Measurements from ENCODE around the gene KERA.
"Not testable (repeated sequence)": the region's sequence is repeated elsewhere in the genome, so short reads cannot be mapped to it uniquely, and the experiment has no call there.

The KERA gene, protein sequence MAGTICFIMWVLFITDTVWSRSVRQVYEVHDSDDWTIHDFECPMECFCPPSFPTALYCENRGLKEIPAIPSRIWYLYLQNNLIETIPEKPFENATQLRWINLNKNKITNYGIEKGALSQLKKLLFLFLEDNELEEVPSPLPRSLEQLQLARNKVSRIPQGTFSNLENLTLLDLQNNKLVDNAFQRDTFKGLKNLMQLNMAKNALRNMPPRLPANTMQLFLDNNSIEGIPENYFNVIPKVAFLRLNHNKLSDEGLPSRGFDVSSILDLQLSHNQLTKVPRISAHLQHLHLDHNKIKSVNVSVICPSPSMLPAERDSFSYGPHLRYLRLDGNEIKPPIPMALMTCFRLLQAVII

DNA sequence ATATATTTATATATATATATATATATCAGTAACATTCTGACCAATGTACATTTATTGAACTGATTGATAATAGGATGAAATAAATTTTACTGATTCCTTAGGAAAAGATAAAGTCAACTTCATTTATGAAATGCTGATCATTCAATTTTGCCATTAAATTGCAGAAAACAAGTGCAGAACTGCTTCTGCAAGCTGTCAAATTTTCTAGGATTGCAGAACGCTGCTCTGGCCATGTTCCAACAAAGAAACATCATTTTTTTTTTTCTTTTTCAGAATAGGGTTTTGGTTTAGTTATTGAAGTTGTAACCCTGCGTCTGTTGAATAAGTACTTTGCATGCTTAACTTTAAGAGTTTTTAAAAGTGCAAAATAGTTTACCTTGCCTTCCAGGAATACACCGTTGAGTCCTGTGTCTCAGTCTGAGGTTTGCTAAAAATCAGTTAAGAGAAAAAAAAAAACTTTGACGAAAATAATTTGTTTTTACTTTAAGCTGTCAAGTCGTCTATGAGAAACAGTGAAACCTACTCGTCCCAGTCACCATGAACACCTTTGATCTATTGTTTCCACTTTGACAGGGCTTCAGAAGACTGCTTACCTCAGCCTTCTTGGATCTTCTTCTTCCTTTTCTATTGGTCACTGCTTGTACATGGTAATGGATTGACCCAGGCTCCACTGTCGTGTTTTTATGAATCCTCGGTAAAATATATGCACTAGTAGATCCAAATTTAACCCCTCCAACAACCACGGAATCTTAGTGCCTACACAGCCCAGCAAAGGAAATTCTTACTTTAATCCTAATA, at the start of gene KERA:
TSS of gene KERA (minus strand) at position 657 of the 798 bp plus-strand sequence. CDS start 1,743 bp downstream, outside the sequence.
- DNase-seq, result no peak

DNA sequence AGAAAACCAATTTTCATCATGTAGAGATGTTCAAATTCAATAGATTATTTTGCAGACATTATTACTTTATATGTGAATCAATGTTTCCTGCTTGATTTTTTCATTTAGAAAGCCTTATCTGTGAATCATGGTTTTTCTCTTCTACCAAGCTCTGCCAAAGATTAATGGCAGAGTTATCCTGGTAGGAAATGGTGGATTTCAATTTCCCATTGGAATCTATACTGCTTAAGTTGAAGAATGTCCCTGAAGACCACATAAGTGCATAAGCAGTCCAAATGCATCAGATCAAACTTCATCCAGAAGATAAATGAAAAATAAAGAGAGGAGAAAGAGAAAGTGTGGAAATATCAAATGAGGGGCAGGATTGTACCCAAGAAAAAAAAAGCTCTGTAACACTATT, 48.5 kb upstream of the KERA start:
- DNase-seq, result no peak

DNA sequence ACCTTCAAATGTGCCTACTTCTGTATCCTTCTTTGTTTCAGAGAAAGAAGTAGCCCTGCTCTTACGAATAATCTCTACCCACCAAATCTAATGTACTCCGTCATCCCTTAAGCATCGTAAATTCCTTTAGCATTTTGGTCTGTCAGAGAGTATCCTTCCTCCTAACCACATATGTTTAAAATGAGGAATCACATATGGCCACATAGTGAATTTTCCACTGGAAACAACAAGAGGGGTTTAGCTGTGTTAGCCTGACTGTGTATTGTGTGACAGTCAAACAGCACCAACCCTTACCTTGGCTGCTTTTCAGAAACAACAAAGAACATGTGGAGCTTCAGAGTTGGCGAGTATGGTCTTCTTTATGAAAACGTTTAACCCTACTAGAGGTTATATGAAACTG, 48.0 kb upstream of the KERA start:
- no peak for DNase-seq

DNA sequence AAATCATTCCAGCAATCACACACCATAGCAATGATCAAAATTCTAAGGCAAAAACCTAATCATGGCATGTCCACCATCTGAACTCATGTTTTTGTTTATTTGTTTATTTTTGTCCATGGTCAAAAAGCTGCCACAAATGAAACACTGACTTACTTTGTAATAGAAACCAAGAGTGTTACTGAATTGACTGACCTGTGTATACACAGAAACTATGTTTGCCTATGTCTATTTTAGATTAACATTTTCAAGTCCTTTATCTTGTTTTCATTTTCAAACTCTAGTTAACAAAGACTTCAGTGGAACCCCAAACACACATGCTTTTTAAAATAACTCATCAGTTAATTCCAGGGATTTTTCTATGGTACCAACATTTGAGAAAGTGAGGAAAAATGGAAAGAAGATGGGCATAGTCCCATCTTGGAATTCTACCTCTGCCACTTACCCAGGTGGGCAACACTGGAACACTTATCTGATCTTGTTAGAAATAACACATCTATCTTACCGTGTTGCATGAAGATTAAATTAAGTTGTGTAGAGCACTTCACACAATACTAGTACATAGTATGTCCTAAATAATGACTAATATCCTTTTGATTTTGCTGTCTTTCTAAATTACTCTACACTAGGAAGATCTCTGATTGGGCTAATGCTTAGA, 47.1 kb upstream of the KERA start:
- no peak for DNase-seq

DNA sequence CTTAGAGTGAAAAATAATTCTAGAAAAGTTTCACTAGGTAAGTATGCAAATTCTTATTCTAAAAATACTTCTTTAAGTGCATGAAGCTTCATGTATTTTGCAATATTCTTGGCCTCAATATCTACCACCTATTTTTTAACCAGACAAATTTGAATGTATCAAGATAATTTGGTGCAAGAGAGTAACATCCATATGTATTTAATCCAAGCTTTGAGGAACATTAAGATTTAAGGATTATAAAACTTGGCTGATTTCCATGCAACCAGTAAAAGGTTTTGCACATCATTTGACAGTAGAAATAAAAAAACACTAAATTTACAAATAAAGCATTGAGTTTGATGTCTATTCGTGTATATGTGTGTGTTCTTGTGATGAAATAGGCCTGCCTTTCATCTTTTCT, 45.8 kb upstream of the KERA start:
- DNase-seq, result no peak

GRCh38 chr12:91103101-91103500, 45.3 kb upstream of the KERA start:
- DNase-seq, result no peak

DNA sequence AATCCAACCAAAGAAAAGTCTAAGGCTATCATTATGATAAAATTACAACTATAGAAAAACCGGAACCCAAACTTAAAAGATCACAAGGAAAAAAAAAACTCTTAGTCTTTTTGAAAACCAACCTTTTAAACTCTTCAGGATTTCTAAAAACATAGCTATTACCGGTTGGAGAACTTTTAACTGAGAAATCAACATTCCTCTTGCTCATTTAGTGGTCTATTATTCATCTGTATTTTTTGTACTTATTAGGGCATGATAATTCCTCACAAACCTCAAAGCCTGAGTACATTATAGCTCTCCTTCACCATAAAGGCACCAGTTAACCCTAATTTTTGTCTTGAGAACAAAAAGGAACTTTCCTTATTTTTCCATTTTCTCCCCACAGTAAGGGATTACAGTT, 43.1 kb upstream of the KERA start:
- DNase-seq, result no peak

DNA sequence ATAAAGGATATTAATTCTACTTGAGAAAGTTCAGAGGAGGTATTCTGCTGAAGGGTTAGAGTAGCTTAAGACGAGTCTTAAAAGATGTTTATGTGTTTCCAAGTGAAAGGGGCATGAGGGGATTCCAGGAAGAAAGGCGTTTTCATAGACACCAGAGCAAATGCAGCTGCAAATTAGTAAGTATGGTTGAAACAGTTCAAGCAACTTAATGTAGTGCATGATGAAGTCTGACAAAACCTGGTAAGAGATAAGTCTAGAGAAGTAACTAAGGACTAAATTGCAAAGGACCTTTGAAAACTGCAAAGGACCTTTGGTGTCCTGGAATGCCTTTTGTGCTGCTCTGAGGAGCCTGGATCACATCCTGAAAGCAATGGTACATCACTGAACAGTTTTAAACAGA, 42.0 kb upstream of the KERA start:
- no peak for DNase-seq

DNA sequence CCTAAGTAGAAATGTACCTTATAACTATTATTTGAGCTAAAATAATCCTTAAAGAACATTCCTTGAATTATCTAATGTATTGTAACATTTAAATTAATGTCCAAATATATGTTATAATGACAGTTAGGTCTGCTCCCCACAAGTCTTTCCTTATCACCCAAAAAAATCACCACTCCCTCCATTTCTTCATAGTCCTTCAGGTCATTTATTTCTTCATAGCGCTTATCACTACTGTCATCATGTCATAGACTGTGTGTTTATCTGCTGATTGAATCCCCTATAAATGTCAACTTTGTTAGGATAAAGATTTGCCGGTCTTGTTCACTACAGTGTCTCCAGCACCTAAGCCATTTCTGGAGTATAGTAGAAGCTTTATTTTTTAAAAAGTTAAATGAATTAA, 41.5 kb upstream of the KERA start:
- DNase-seq, result no peak

DNA sequence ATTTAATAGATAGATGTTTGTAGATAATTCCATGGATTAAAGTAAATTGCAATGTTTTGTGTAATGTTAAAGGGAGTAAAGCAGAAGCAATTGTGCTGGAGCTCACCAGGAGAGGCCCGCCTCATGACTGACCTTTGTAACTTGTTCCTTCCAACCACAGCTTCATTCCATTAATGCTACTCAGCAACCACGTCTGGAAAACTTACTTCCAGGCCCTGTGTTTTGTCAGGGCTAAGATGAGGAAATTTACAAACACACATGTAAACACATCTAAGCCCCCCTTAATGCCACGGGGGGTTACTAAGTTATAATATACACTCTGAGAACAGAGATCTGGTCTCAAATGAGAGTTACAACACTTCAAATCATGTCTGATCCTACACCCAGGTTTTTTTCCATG, 41.1 kb upstream of the KERA start:
- DNase-seq, result no peak

- DNase-seq, result no peak
Measured at GRCh38 chr12:91098461-91098860, 40.6 kb upstream of the KERA start.

GRCh38 chr12:91094957-91095356, 37.1 kb upstream of the KERA start:
- DNase-seq, result no peak

- no peak for DNase-seq
Measured at GRCh38 chr12:91094032-91094662, 36.3 kb upstream of the KERA start.

- DNase-seq, result no peak
Measured at GRCh38 chr12:91093341-91093740, 35.5 kb upstream of the KERA start.

DNA sequence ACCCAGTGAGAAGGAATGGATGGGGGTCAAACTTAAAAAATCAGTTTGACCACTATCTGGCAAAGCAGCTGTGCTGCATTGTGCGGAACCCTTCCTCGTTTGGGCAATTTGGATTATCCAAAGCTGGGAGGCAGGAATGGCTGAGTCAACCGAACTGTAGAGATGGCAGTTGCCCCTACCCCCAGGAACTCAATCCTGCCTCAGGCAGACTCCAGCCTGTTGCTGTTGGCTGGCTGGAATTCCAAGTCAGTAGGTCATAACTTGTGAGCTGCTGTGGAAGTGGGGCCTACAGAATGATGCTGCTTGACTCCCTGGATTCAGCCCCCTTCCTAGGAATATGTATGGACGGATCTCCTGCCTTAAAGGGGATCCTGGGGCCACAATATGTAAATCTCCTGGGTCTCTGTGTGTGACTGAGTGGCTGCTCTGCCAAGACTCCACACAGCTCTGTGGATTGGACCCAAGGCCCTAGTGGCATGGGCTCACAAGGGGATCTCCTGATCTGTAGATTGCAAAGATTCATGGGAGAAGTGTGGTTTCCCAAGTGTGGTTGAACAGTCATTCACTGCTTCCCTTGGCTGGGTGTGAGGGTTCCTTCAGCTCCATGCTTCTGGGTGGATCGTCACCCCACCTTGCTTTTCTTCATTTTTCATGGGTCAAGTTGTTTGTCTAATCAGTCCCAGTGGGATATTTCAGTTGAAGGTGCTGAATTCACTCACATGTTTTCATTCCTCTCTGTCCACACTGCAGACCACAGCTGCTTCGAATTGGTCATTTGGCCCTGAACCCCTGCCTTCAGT, 34.3 kb upstream of the KERA start:
- no peak for DNase-seq

- not testable (repeated sequence) for DNase-seq
Measured at GRCh38 chr12:91089953-91090352, 32.1 kb upstream of the KERA start.

DNA sequence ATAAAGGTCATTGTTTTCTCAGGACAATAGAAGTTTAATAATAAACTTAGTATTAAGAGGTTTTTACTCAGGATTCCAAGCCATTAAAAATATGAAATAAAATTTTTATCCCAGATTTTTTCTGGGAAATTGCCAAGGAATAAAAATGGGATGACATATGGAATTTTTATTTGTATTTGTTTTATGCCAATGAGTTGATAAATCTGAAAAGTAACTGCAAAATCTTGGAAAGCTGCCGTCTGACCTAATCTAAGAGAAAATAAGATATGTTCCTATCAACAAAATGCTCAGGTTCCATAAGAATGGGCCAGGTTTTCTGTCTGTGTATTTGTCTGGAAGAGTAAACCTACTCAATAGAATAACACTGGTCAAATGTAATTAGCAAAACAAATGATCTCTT, 22.2 kb upstream of the KERA start:
- no peak for DNase-seq

DNA sequence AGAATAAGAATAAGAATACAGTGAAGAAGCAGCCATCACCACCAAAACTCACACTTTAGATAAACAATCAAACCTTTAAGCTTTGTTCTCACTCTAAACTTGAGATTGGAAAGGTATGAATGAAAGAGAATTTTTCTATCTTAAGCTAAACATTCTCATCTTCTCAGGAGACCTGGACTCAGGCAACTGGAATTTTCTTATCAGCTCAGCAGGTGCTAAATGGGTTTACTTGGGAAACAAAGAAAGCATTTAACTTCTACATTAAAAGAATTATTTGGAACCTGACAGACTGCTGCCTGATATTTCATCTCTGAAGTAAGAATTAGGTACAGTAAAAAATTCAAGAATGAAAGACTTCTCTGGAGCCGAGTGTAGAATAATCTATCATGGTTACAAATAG, 20.7 kb upstream of the KERA start:
- DNase-seq, result no peak

DNA sequence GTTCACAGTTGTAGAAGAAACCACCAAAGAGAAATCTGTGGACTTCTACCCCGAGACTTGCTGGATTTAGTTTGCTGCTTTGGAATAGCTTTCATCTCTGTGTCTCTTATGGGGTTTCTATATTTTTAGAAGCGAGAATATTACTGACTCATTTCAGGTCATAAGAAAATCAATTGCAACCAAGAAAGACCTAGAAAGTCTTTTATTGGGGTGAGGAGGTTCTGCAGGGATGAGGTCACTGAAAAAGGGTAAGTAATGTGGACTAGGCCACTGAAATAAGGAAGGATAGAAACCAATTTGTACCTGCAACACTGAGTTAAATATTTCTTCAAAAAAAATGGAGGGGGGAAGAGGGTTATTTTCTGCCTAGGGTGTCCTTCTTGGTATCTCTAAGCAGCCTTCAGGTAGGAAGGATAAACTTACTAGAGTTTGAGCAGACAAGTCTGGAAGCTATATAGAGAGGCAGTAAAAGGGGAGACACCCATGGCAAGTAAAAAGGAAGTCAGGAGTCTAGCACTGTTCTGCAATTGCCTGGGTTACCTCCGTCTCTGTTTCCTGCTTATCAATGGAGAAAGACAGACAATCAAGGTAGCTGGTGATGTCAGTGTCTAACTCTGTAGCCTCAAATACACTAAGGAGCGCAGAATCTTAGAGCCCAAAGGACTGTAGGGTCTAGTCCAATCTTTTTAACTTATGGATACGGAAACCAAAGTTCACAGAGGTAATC, 19.6 kb upstream of the KERA start:
- no peak for DNase-seq

DNA sequence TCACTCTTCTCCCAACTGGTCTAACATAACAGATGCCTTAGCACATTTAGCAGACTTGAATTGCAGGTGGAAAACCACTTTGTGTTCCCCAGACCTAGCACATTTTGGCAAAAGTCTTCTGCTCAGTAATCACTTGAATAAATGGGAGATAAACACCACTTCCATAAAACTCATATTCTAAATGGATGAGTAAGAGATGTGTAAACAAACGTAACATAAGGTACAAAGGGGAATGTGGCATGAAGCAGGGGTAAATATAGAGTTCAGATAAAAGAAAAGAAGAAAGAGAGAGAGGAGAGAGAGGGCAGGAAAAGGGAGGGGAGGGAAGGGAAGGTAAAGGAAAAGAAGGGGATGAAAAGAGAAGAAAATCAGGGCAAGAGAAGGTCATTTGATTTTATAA, 17.0 kb upstream of the KERA start:
- no peak for DNase-seq

- DNase-seq, result no peak
Measured at GRCh38 chr12:91074154-91074709, 16.4 kb upstream of the KERA start.

- no peak for DNase-seq
Measured at GRCh38 chr12:91073426-91073825, 15.6 kb upstream of the KERA start.

All from stimulated activated naive CD4-positive, alpha-beta T cell treated with Interleukin-2 at 50 U/mL for 16 hours (primary cell).